ENCODE measurements around the gene NISCH.

The NISCH gene

GRCh38 chr3:52490939-52491526 is 35.6 kb downstream of the NISCH start:
- no peak for DNase-seq (ENCODE audit: low spot score)

- no peak for DNase-seq (ENCODE audit: low spot score)
Observed at GRCh38 chr3:52492059-52492458, 36.7 kb downstream of the NISCH start.

- DNase-seq (ENCODE audit: low spot score): no peak
Observed at GRCh38 chr3:52493232-52494017, 38.0 kb downstream of the NISCH start.

- no peak for DNase-seq (ENCODE audit: low spot score)
Observed at GRCh38 chr3:52494445-52494844, 39.0 kb downstream of the NISCH start.

GRCh38 chr3:52494886-52495495 is 39.6 kb downstream of the NISCH start, which contains the start of gene STAB1:
Gene STAB1 (plus strand): TSS chr3:52495338. CDS start chr3:52495414, 76 bp downstream.
- DNase-seq (ENCODE audit: low spot score): no peak

- DNase-seq (ENCODE audit: low spot score): no peak
Observed at GRCh38 chr3:52495777-52496602, 40.6 kb downstream of the NISCH start.

GRCh38 chr3:52498137-52499054 is 43.0 kb downstream of the NISCH start:
- DNase-seq (ENCODE audit: low spot score): no peak

- no peak for DNase-seq (ENCODE audit: low spot score)
Observed at GRCh38 chr3:52501046-52501445, 45.6 kb downstream of the NISCH start.

- DNase-seq (ENCODE audit: low spot score): no peak
Observed at GRCh38 chr3:52502001-52502400, 46.6 kb downstream of the NISCH start.

- DNase-seq (ENCODE audit: low spot score): no peak
Observed at GRCh38 chr3:52502808-52503350, 47.5 kb downstream of the NISCH start.

- no peak for DNase-seq (ENCODE audit: low spot score)
Observed at GRCh38 chr3:52503788-52504424, 48.5 kb downstream of the NISCH start.

GRCh38 chr3:52504977-52505376 is 49.6 kb downstream of the NISCH start:
- DNase-seq (ENCODE audit: low spot score): no peak

- no peak for DNase-seq (ENCODE audit: low spot score)
Observed at GRCh38 chr3:52506266-52506966, 51.0 kb downstream of the NISCH start.

- DNase-seq (ENCODE audit: low spot score): no peak
Observed at GRCh38 chr3:52507359-52507758, 52.0 kb downstream of the NISCH start.

GRCh38 chr3:52509753-52510328 is 54.4 kb downstream of the NISCH start:
- DNase-seq (ENCODE audit: low spot score): no peak

- DNase-seq (ENCODE audit: low spot score): no peak
Observed at GRCh38 chr3:52511509-52511908, 56.1 kb downstream of the NISCH start.

- DNase-seq (ENCODE audit: low spot score): no peak
Observed at GRCh38 chr3:52512105-52512504, 56.7 kb downstream of the NISCH start.

- DNase-seq (ENCODE audit: low spot score): no peak
Observed at GRCh38 chr3:52512727-52513126, 57.3 kb downstream of the NISCH start.

GRCh38 chr3:52513281-52513680 is 57.9 kb downstream of the NISCH start:
- no peak for DNase-seq (ENCODE audit: low spot score)

Measured in hematopoietic multipotent progenitor cell treated with erythropoietin and hydrocortisone succinate and interleukin-3 and kit ligand, for 17 days (in vitro differentiated cells).